Hepatic stellate cell (primary cell): ENCODE results near the gene MFAP3.
"Not testable (repeated sequence)": the region's sequence is repeated elsewhere in the genome, so short reads cannot be mapped to it uniquely, and the experiment has no call there.

Source experiments
- DNase-seq: peaks from one replicate; pipeline ENCODE4 v3.0.0; 2011; ENCODE audit warnings: low spot score

Gene MFAP3

GRCh38 chr5:154038707-154039457 is at the start of gene MFAP3, which contains the start of gene FAM114A2:
Gene MFAP3 (plus strand): TSS chr5:154038967. CDS start chr5:154049723, 10,756 bp downstream.
Gene FAM114A2 (minus strand): TSS chr5:154038910. CDS start chr5:154034953, 3,957 bp downstream.
- peak; percentile 86 for DNase-seq

- no peak for DNase-seq
These were observed 47.6 kb upstream of the MFAP3 start for GRCh38 chr5:153991168-153991567.

- no peak for DNase-seq
These were observed 40.8 kb upstream of the MFAP3 start for GRCh38 chr5:153998010-153998409.

- no peak for DNase-seq
These were observed 40.0 kb upstream of the MFAP3 start for GRCh38 chr5:153998768-153999167.

- DNase-seq = no peak
These were observed 38.8 kb upstream of the MFAP3 start for GRCh38 chr5:153999995-154000394.

- no peak for DNase-seq
These were observed 38.1 kb upstream of the MFAP3 start for GRCh38 chr5:154000703-154001102.

GRCh38 chr5:154002093-154002492 is 36.7 kb upstream of the MFAP3 start:
- no peak for DNase-seq

GRCh38 chr5:154002511-154003020 is 36.2 kb upstream of the MFAP3 start:
- no peak for DNase-seq

- DNase-seq = no peak
These were observed 33.1 kb upstream of the MFAP3 start for GRCh38 chr5:154005648-154006047.

GRCh38 chr5:154010660-154011059 is 28.1 kb upstream of the MFAP3 start:
- DNase-seq = peak; percentile 2

GRCh38 chr5:154015071-154015693 is 23.6 kb upstream of the MFAP3 start:
- DNase-seq = no peak

GRCh38 chr5:154018919-154019318 is 19.8 kb upstream of the MFAP3 start:
- DNase-seq = not testable (repeated sequence)

- DNase-seq = no peak
These were observed 12.8 kb upstream of the MFAP3 start for GRCh38 chr5:154025951-154026350.

GRCh38 chr5:154031937-154032489 is 6.8 kb upstream of the MFAP3 start:
- DNase-seq = no peak

GRCh38 chr5:154034944-154035343 is 3.8 kb upstream of the MFAP3 start:
- DNase-seq = no peak

- DNase-seq = no peak
These were observed 483 bp upstream of the MFAP3 start for GRCh38 chr5:154038261-154038706.

GRCh38 chr5:154039458-154039829 is 677 bp downstream of the MFAP3 start:
- no peak for DNase-seq

GRCh38 chr5:154042766-154043165 is 4.0 kb downstream of the MFAP3 start:
- DNase-seq = no peak

- DNase-seq = no peak
These were observed 5.3 kb downstream of the MFAP3 start for GRCh38 chr5:154044099-154044498.

GRCh38 chr5:154044581-154044980 is 5.8 kb downstream of the MFAP3 start:
- no peak for DNase-seq

- no peak for DNase-seq
These were observed 7.7 kb downstream of the MFAP3 start for GRCh38 chr5:154046486-154046885.

GRCh38 chr5:154047324-154047723 is 8.6 kb downstream of the MFAP3 start:
- no peak for DNase-seq

- DNase-seq = no peak
These were observed 10.9 kb downstream of the MFAP3 start for GRCh38 chr5:154049636-154050035.
